ENCODE results near the gene ANAPC16.

DNA sequence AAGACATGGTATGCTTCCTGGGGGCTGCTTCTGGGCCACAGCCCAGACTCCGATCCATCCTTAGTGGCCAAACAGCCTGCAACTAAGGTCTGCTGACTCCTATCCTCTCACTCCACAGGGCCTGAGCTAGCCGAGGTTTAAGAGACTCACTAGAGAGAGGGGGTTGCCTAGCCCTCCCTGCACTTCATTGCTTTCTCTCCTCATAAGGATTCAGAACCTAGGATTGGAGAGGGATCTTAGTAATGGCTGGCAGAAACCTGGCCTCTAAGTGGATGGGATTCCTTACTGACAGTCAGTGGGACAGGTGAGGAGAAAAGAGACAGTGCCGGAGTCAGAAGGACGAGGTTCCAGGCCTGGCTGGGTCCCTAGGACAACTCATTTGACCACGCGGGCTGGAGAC is 49.7 kb downstream of the ANAPC16 start:
- TF ChIP-seq RAD21 (conservative IDR thresholded peaks at IDR 0.05 in 1 of 2, IDR thresholded peaks at IDR 0.05 in 1 of 2) (no peak), MAX (IDR thresholded peaks at IDR 0.05) (no peak), RCOR1 (IDR thresholded peaks at IDR 0.05; ENCODE audit: low read depth, low read length) (no peak), SMC3 (IDR thresholded peaks at IDR 0.05) (no peak), KDM1A (IDR thresholded peaks at IDR 0.05; ENCODE audit: low read depth) (no peak), CTCF (IDR thresholded peaks at IDR 0.05) (no peak), NPAS2 (CRISPR knock-in tag; IDR thresholded peaks at IDR 0.05; ENCODE audit: borderline replicate concordance) (no peak), MAZ (IDR thresholded peaks at IDR 0.05; ENCODE audit: borderline replicate concordance, low read depth, low read length) (no peak), BHLHE40 (IDR thresholded peaks at IDR 0.05; ENCODE audit: low read depth, low read length) (no peak), CHD4 (IDR thresholded peaks at IDR 0.05; ENCODE audit: borderline replicate concordance) (no peak), RFX5 (IDR thresholded peaks at IDR 0.05) (no peak), REST (IDR thresholded peaks at IDR 0.05) (no peak), CHD2 (IDR thresholded peaks at IDR 0.05; ENCODE audit: low read length, partially characterized antibody) (no peak)

All from A549 (cell line).